Activated CD8-positive, alpha-beta memory T cell treated with anti-CD3 and anti-CD28 coated beads, Interleukin-2, amount 50 U/mL, for 1 hour (primary cell): ENCODE measurements around the gene FIGN.

Experiments
- DNase-seq: peaks from one replicate; pipeline ENCODE4 v3.0.0-alpha.2; 2020; ENCODE audit errors: extremely low read depth

The FIGN gene

DNA sequence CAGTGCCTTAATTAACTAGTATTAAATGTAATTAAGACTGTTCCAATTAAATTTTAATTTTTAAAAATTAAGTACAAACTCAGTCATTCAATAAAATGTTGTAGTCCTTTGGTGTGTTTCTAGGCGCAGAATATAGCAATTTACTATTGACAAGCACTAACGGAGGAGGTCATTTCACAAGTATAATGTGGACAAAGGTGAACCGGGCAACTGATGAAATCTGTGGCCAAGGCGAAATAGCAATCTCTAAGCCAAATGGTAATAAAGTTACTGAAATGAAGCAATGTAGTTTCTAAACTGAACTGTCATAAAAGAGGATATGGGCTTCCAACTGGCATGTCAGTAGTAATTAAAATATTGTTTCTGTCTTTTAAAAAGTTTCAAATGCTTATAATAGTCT is 27.5 kb downstream of the FIGN start:
- no peak for DNase-seq

DNA sequence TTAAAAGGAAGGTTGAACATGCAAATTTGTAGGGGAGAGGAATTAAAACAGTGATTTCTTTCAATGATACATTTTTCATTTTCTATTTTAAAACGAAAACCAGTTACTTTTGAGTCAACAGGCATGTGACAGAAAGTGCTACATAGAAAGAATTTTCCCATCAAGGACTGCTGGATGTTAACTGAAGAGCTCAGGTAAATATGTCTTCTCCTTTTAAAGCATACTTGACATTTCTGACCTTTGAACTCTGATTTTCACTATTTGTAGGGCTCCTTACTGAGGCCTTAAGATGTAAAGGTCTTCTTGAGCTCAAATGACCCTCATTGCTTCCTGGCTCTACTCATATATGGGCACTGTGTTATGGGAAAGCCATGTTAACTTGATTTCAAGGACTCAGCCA is 32.4 kb downstream of the FIGN start:
- no peak for DNase-seq

DNA sequence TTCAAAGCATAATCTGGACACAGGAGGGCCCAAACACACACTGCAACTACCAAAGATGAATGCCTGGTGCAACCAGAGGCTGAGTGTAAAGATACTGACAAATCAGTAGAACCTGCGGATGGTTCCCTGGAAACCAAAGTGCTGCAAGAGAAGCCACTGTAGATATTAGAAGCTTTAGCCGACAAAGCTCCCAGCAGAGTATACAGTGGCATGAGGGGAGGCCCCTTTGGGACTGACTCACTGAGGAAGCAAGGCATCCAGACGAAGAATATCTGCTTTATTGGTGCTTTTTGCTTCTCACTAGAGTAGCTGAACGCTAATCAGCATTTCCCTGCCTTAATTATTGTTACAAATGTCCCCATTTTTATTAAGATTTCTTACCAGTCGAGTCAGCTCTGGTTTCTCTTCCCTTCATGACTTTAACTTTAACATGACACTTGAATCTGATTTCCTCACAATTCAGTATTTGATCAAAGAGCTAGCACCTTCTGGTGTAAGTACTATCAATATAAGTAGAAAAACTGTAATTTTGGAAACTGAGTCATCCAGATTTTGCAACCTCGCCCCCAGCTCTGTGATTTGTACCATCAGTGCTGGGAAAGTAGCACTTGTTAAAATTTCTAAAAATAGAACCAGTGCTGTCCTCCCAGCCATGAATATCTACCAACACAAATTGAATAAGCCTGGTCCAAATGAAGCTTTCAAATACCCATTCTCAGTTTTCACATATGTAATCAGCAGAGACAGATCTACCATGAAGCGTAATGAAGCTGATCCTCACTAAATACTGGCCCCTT is 34.2 kb downstream of the FIGN start:
- DNase-seq = no peak

DNA sequence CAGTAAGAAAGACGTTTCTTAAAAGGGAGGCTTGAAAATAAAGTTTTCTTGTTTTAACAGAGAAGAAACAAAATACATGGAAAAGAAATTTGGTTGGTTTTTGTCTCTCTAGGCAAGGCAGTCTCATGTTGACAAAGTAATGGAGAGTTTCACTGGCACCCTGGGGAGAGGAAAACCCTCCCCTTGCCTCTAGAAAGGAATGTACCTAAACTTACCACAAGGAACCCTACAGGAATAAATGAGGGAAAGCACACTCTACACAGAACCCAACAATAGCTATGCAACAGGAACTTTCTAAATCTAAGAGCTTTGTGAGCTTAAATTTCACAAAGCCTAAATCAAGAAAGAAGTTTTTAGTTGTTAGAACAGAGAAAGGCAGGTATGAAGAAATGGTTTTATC is 37.0 kb downstream of the FIGN start:
- no peak for DNase-seq

DNA sequence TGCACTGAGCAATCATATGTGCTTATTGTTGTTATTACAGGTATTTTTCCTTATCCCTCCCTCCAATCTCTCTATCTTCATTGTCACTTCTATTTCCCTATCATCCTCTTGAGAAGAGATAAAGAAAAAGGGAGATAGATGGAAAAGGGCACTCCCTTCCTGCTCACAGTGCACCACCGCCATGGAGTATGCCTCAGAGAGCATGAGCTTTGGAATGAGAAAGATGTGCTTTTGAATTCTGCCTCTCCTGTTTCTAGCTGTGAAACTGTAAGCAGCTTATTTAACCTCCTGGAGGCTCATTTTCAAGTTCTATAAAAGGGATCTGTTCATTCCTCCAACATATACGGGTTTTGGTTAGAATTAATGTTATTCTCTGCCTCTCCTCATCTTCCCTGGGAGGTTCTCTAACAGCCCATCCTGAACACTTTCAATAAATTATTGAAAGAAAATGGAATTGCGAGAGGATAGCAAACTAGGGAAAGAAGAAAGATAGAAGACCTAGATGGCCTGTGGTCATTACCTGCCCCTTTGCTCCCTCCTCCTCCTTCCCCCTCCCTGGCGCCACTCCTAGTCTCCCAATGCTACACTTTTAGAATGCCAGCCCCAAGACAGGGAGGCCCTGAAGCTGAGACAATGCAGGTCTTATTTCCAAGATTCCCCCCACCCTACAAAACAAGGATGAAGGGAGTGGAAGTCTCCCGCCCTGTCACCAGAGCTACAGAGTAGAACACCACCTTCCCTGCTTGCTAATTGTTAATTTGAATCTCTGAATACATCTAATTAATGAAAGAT is 37.8 kb downstream of the FIGN start:
- DNase-seq = no peak

DNA sequence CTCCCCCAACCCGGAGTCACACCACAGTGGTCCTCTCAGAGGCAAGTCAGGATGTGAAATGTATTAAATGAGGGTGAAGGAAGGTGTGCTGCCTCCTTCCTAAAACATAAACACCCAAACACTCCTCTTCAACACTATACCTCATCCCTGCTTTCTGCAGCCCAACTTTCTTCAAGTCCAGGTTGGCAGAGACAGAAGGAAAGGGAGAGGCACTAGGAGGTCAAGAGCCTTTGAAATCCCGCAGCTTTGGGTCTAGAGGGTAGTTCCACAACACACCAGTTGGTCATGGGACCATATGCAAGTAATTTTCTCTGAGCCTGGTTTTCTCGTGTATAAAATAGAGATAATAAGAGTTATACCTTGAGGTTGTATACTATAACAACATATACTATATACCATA is 38.4 kb downstream of the FIGN start:
- no peak for DNase-seq

DNA sequence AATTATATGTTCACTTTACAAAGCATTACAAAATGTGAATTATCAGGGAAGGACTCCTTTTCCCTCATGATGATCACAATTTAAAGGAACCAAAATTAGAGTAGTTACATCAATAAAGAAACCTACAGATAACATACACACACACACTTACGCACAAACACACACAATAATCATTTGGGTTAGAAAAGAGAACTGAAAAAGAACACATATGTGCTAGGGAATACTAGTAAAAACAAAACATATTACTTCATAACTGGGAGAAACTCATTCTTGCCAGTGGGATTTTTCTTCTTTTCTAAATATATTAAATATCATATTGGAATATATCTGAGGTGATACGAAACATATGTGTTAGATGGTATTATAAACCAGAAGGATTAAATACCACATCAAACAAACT is 42.3 kb downstream of the FIGN start:
- no peak for DNase-seq

DNA sequence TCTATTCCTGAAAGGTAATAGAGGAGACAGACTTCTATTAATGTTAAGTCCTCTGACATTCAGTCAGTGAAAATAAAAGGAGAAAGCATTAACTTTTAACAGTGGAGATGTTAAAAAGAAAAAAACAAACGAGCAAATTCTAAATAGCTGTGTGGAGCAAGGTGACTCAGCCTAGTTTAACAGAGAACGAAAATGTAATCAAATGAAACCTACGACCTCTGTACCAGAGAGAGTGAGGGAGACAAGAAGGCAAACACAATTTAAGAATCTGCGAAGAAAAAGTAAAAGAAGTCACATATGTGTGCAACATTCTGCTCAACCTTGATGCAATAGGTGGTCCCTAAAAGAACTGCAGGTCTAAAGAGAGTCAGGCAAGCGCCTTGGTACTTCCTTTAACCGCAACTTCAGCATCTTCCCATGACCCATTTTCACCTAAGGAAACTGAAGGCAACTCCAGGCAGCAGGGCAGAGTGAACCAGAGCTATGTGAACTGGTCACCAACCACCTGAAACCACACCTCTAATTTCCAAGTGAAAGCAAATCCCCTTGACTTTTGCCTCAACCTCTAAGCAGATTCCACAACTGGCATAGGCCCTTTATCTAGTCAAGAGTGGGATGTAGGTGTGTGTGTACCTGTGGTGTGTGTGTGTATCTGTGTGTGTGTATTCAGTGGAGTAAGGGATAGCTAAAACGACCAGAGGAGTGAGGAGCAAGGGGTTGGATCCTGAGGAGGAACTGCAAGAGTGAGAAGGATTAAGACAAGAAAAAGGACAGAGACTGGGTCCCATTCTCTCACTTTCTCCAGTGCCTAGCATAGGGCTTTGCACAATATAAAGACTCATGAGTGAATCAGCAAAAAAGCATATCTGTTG is 43.0 kb downstream of the FIGN start:
- no peak for DNase-seq

DNA sequence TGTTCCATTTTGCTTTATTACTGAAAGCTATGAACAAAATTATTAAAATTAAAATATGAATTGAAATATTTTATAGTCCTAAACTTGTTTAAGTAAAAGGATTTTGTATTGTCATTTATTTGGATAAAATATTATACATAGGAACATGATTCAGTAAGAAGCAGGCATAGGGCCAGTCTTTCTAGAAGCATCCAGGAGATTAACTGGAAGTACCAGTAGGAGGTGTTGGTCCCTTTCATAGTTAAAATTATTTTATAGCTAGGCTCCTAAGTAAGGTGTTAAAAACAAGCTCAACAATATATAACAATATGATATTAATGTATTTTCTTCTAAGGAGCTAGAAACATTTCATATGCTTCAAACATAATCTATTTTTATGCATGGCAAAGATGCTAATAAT is 43.7 kb downstream of the FIGN start:
- no peak for DNase-seq

DNA sequence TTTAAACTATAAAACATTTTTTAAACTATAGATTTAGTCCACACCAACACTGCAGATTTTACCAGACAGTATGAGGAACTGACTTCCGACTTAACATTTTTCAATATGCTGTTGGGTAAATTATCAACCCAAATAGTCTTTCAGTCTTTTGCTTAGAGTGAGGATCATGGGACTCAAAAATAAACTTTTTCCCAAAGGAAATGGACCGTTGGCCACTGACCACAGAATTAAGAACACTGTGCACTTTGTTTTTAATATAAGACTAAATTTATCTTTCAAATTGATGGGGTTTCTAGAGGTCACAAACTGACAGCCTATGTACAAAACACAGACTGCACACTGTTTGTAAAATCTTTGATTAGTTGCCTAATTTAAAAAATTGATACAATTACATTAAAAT is 44.9 kb downstream of the FIGN start:
- DNase-seq = no peak

DNA sequence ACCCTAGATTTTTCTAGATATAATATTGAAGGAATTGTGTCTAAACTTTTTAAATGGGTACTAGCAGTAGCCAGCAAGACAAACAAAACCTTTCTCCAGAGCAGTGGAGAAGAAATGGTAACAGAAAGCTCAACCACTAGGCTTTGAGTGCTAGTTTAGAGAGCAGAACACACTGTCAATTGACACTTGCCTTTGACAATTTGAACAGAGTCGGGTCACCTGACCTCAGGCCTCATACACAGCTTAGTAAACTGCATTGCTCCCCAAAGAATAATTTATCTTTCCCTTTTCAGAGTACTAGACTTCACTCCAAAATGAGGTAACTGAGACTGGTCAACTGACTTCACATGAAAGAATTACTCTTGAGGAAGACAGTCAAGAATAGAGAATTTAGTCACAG is 48.6 kb downstream of the FIGN start:
- DNase-seq = no peak

DNA sequence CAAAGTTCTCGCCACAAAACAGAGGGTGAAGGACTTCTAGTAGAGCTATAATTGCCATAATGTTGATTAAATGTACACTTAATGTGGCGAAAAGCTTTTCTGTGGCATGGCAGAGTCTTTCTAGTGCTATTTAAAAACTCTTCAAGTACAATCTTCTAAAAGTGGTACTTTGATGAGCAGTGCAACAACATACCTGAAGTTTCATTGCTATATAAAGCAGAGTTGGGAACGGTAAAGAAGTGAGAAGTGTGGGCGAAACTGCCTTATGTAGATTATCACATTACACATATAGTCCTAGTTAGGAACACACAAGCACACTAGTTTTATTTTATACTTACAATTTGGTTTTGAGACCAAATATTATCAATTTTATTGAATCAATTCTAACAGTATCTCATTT is 49.5 kb downstream of the FIGN start:
- DNase-seq = no peak

DNA sequence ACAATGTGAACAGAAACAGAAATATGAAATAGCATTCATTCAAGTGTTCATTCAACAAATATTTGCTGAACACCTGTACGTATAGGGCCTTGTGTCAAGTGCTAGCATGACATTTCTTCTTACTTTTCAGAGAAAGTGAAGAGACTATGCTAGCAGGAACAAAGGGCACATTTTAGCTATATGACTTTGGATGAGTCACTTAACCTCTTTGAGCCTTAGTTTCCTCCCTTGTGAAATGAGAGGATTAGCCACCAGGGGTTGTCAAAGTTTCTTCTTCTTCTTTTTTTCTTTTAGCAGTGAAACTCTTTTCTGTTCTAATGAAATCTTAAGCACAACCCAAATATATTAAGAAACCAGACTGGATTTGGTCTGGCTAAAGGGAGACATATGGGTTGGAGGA is 53.1 kb downstream of the FIGN start:
- no peak for DNase-seq

DNA sequence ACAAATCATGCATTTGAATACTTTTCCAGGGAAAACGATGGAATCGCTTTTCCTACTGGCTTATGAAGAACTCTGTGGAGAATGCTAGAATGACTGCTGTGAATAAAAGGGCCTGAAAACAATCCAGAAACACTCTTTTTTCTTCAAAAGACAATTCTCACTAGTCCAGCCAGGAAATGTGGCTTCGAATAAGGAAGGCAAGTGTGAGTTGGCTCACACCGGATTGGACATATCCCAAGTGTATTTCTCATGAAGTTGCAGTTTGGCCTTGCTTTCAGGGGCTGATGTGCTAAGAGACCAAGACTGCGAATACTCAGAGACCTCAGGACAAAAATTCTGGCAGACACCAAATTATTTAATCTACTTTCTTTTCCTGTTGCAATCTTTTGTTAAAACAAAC is 54.1 kb downstream of the FIGN start:
- DNase-seq = no peak

DNA sequence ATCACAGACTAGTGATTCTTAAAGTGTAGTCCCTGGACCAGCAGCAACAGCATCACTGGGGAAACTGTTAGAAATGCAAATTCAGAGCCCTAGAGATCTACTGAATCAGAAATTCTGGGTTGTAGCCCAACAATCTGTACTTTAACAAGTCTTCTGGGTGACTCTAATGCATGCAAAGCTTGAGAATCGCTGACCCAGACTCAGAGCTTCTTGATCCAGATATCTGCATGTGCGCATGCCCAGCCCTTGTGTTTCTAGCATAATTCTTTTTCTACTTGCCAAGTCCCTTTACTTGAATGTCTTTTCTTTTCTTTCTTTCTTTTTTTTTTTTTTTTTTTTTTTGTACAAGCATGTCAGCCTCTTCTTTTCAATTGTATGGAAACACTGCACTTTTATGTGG is 60.4 kb downstream of the FIGN start:
- no peak for DNase-seq

DNA sequence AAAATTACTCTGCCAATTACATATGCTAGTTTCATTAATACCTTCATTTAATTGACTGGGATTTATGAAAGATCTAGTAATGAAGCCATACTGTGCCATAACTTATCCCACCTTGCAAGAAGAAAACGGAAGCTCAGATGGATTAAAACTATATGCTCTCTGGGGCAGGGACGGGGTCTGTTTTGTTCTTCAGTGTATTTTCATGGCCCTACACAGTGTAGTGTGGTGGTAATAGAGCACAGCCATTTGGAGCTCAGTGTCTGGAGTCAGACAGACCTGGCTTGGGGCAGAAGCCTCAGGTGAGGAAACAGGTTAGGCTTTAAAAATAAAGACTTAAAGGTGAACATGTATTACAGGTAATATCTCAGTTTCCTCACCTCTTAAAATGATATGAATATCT is 62.3 kb downstream of the FIGN start:
- no peak for DNase-seq

DNA sequence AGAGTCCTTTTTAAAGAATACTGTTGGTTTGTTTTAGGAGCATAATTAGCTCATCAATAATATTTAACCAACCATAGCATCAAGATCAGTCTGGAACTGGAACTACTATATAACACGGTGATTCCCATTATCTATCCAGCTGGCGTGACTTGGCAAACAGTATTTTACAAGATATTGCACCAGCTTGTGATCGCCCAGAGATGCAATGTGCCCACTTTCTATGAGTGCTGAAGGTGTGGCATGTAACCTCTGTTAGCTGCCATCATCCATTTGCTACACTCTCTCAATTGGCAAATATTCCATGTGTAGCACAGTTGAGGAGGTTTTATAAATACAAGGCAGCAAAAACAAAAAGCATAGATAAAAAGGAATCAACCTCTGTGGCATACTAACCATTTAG is 64.9 kb downstream of the FIGN start:
- DNase-seq = no peak

DNA sequence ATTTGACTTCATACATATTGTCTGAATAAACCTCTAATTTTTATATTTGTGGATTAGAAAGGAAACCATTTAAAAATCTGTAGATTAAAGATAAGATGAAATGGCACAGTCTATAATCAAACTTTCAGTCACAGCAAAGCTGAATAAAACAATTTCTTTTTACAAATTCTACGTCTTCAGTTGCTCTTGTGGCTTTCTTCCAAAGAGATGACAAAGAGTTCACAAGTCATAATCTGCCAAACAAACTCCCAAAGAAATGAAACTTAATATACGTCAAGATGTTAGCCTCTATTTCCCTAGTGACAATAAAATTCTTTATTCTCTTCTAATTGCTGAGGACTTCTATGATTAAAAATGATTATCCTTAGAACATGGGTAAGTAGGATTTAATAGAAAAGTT is 66.3 kb downstream of the FIGN start:
- no peak for DNase-seq

DNA sequence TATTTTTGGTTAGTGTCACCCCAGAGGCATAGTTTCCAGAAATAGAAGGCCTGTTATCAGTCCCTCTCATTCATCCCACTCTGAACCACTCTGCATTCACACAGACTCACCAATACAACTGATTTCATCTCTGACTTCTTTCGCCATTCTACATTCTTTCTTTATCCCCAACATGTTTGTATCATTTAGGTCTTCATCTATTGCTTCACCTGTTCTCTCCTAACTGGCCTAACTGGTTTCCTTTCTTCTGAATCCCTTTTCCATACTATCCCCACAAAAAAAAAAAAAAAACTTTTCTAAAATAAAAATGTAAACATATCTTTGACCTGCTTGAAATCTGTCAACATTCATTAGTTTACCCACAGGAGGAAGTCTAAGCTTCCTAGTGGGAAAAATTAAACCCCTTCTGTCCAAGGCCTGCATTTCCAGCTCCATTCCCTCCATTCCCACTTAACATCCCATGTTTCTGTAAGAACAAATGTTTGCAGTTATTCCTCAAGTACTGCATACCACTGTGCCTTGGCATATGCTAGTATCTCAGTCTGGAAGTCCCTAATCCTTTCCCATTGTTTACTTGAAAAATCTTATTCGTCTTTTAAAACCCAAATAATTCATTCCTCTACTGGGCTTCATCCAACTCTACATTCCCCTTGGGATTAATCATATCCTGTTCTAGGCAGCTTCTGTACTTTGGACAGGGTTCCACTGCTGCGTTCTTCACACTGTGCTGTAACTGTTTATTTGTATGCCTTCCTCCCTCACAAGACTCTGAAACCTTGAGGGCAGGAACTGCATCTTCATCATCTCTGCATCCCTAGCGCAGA is 68.5 kb downstream of the FIGN start:
- no peak for DNase-seq

DNA sequence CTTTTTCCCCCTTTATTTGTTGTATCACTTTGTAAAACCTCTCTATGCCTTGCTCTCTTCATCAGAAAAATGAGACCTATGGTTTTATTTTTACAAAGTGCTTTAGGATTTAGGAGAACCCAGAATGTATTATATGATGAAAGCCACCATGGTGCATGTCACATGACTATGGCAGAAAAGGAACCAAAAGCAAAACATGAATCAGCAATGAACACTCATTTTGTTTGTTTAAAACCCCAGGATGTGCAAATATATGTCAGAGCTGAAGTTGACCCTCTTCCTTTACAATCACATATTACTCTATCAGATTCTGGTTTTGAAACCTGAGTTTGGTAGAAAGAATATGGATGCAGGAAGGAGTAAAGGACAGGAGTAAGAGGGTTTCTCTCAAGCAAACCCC is 70.0 kb downstream of the FIGN start:
- no peak for DNase-seq

DNA sequence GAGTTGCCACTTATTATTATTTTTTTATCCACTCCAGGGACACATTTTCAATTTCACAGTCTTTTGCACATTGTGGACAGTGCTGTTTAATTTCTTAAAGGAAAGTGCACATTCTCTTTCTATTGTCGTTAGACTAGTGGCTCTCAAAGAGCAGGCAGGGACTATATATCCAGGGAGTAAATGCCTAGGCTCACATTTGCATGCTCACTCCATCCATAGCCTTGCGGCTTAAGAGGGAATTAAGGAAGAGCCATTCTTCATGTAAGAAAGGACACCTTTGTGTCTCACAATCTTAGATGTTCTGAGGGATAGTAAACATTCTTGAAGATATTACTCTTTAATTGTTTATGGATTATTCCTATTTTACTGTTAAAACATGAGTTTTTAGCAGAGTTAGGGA is 70.8 kb downstream of the FIGN start:
- DNase-seq = no peak

DNA sequence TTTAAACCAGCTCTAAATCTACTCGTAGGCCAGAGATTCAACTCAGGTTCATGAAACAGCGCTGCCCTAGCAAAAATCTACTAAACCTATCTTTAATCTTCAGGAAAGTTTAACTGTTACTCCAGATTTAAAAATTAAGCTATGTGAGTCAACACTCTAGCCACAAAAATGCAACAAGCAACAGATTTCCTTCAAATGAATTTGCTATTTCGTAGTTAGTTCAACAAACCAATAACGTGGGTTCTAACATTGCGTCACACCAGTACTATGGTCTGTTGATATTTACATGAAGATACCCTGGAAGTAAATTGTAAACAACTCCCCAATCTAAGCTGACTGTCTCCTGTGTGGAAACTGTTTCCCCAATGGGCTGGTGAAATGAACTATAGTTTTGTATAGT is 71.2 kb downstream of the FIGN start:
- no peak for DNase-seq
